Stimulated activated CD8-positive, alpha-beta memory T cell treated with anti-CD3 and anti-CD28 coated beads, Interleukin-2, amount 100 ng/mL, for 48 hours (primary cell): ENCODE data around the gene SH3BP2.

Source experiments
- DNase-seq, 2 donors: peaks; one replicate each; pipeline ENCODE4 v3.0.0-alpha.2; 2020; ENCODE audit warnings: low read depth in 2 of 2

Gene SH3BP2

DNA sequence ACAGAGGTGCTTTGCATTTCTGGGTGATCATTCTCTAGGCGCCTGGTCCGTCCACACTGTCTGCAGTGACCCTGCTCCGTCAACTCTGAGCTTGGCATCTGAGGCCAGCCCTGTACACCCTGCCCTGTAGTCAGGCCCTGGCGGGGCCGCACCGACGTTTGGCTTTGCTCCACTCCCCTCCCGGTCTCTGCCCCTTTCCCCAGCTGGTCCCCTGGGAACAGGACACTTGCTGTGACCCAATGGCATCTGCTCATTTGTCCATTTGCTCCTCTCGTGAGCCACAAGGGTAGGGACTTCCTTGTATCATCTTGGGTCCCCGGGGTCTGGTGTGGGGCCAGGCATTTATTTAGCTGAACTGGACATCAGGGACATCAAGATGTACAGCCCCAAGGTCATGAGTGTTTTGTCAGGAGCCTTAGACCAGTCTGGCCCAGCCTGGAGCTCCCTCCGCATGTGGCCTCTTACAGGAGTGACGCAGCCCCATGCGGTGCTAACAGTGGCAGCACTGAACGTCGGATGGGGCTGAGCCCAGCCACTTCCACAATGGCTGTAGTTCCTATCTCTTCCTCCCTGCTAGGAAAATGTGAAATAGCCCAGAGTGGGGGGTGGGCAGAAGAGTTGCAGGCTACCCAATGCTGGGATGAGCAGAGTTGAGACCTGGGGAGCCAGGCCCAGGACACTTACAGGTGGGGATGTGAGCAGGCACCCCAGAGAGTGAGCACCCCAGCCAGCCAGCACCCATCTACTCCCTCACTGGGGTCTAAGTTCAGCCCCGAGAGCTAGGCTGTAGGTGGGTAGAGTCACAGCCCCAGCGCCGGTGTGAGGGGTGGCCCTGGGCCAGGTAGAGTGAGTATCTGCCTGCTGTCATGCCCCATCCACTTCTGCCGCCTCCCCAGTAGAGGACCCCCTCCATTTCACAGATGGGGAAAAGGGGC lies 2.0 kb upstream of the SH3BP2 start:
- no peak for DNase-seq

DNA sequence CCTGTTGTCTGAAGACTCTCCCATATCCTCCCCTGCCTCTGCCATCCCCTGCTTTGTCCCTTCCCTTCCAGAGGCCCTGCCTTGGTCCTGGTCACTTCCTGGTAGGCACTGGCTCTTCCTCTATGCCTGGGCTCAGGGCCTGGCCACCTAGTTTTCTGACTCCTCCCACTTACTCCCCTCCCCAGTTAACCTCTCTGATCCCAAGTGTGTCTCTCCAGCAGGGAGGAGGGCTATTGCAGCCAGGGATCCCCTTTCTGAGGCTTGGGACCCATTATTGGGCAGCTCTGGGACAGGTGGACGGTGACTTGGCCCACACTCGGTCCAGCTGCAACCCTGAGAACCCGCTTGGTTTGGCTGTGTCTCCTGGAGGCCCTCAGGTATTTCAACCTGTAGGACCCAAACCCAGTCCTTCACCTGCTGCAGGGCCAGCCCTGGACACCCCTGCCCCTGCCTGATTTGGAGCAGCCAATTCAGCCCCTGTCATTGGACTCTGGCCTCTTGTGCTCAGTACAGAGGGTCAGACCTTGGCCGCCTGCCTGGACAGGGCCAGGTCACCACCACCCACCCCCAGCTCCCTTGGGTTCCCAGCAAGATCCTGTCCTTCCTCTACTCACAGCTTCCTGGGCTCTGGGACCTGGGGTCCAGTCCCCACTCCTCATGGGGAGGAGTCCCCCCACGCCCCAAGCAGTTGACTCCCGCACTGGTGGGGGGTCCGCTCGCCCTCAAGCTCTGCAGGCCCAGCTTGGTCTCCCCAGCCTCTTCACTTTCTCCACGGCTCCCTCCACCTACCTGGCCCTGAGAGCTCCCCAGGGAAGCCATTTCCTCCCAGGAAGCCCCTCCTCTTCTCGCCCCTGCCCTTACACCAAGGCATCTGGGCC lies 1.1 kb upstream of the SH3BP2 start:
- DNase-seq: no peak

GRCh38 chr4:2792396-2792710 lies 532 bp upstream of the SH3BP2 start:
- DNase-seq: no peak

DNA sequence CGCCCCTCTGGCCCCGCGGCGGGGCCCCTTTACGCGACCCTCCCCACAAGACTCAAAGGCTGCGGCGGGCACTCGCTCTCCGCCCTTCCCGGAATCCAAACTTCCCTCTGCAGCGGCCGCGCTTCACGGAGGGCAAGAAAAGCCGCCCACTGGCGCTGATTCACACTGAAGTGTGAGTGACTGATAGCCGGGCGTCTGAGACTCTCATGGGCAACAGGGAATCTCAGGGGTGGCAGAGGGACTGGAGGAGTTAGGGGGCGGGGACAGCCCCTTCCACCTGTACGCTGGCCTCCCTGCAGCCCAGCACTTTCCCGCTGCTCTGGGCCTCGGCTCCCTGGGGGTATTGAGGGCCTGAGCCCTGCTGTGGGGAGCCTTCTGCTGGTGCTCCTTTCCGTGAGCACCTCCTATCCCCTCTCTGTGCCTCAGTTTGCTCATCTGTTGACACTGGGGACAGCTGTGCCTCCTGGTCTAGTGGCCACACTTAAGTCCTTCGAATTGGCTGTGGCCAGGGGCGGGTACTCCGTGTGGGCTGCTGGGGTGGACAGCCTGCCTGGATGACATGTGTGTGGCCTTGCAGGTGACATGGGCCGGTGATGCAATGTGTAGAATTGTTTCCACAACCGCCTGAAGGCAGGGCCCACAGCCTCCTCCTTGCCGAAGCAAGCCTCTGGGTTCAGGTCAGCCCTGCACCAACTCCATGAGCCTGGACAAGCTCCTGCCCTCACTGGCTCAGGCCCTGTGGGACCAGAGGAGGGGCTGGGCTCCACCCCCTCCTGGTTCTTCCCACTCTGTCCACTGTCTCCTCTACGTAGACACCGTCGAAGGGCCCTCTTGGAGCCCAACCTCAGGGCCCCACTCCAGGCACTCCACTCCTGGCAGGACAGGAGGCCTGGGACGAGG lies 951 bp downstream of the SH3BP2 start:
- no peak for DNase-seq

GRCh38 chr4:2794486-2795299 lies 1.8 kb downstream of the SH3BP2 start:
- DNase-seq: no peak

DNA sequence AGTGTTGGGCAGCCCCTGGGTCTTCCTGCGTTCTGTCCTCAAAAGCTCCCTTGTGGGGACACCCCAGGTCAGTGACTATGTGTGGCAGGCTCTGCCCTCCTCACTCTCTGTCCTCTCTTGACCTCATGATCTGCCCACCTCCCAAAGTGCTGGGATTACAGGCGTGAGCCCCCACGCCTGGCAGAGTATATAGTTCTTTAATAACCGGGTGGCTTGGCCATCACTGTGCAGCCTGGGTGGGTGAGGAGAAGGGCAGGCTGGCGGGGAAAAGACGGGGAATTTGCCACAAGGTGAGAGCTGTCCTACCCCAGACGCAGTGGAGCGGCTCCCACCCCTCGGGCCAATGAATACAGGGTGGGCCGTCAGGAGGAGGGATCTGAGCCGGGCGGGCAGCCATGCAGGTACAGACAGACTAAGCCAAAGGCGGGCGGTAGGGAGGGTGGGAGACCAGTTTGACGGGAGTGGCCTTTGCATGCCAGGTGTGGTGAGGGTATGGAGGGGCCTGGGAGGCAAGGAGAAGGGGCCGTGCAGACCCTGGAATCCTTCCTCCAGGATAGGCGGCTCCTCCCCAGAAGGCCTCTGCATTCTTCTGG lies 2.5 kb downstream of the SH3BP2 start:
- DNase-seq: no peak

DNA sequence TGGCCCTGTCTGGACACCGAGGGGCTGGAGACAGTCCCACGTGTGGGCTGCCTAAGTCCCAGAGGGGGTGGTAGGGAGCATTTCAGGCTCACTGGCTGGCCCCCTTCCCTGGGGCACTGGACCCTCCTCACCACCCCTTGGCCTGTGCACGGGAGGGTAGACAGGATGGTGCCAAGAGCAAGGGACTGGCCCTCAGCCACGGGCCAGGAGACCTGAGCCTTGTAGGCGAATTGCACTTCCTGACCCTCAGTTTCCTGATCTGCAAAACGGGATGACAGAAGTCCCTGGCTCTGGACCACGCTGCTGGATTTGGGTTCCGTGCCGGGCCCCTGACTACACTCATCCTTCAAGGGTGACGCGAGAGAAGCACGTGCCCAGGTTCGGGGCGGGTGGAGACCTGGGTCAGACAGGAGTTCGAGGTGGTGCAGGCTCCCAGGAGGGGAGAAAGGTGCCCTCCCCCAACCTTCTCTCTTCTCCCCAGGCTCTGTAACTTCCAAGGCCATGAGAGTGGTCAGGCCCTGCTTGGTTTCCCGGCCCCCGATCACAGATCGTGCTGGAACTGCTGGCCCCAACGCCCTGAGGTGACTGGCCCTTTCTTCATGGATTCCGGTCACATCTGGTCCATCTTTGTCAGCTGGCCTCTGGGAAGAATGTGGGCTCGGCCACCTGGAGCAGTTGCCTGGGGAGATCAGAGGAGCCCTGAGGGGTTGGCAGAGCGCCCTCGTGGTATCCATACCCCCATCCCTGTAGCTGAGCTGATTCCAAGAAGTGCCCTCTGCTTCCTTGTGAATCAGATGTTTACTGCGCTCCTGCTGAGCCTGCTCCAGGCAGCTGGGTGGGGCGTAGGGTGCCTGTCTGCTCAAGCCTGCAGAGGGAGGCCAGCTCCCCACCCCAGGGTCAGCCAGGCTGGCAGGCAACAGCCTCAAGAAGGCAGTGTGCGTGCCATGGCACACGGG lies 3.3 kb downstream of the SH3BP2 start:
- no peak for DNase-seq

DNA sequence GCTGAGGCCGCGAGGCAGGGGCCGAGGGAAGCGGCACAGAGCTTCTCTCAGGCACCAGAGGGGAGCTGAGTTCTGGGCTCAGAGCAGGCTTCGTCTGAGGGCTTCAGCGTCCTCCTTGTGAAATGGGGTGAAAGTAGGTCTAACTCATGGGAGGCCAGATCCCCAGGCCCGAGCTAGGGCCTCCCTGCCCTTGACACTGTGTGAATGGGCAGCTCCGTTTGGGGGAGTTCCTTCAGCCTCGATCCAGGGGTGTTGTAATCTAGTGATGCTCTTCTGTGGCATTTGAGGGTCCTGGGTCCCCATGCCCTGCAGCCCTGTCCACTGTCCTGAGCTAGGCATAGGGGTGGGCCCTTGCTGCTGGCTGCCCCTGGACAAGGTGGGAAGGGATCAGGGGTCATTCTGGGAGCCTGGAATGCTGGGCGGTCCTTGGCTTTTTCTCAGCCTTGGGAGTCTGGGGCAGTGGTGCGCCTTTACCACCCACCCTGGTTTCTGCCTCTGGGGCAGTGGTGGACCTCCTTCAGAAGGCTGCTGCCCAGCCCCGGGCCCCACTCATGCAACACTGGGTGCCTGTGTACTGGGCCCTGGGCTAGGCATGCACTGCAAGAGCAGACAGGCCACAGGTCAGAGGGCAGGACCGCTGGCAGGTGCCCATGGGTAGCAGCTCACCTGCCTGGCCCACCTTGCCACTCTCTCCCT lies 4.1 kb downstream of the SH3BP2 start:
- no peak for DNase-seq

- DNase-seq: no peak
Observed at GRCh38 chr4:2797545-2798305, 4.8 kb downstream of the SH3BP2 start.

DNA sequence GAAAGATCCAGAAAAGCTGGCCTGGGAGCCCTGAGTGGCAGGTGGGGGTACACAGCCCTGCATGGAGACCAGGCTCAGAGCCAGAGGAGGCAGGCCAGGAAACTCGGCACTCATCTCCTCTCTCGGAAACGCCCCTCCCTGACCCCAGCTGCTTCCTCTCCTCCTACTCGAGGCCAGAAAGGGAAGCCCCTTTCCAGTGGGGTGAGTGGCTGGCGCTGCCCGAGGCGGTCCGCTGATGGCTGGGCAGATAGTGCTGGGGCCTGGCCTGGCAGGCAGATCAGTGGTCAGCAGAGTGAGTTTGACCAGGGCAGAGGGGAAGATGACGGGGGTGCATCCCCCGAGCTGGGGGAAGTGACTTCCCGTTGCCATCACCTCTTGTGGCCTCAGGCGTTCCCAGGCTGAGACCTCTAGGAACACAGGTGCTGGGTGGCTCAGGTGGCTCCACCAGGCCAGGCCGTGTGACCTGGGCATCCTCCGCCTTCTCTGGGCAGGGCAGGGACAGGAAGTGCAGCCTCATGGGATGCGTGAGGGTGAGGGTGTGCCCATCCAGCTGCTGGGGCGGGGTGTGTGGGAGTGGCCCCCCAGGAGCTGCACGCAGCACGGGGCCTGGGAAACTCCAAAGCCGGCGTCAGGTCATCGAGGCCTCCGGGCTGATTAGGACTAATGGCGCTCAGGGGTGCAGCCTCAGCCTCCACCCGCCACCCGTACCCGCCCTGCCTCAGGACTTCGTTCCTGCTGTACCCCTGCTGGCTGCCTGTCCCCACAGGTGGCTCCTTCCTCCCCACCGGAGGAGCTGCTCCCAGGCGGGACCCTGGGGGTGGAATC lies 5.7 kb downstream of the SH3BP2 start:
- no peak for DNase-seq

DNA sequence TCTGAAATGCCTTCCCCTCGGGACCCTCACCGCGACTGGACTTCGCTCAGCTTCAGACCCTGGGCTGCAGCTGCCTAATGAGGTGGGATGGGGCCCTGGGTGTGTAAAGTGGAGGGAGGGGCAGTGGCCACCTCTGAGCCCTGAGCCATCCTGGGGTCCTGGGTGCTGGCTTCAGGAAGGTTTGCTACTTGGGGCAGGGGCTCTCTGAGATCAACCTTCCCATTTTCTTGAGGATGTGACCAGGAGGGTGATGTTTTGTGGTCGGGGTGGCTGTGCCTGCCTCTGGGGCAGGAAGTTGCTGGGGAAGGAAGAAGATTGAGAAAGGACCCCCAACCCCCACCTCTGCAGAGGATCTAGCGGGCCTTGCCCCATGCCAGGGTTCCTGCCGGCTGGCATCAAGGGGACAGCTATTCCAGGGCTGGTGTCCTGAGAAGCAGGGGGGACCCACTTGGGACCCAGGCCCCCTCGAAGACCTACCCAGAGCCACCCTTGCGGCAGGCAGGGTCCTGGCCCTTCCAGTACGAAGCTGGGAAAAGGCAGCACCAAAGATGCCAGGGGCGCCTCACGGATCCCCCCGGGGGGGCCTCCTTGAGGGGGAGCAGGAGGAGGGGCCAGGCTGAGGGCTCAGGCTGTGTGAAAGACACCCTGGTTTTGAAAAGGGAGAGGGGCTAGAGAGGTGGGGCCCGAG lies 6.5 kb downstream of the SH3BP2 start:
- DNase-seq: no peak

DNA sequence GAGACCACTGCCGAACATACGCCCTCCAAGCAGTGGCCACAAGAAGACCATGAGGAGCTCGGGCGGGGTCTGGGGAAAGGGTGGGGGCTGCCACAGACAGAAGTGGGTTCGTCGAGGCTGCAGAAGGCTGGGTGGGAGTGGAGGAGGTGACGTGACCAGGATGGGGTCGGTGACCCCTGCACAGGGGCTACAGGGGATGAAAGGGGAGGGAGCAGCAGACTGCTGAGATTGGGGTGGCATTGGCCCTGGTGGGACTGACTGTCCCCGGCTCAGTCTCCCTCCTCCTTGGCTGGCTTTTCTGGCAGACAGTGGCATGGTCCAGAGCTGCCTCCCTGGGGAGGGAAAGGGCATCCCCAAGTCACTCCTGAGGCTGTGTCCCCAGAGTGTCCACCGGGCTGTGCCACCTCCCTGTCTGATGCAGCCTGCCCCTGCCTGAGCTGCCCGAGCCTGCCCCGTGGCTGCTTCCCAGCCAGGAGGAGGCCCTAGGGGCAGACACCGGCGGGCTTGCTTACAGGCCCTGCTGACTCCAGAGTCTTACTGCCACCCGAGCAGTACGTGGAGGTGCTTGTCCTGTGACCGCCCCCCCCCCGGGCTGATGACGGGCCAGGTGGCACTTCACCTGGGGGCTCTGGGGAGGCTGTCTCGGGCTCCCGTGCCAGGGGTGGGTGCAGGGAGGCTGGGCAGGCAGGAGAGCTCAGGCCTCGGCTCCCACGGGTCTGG lies 7.2 kb downstream of the SH3BP2 start:
- no peak for DNase-seq

GRCh38 chr4:2800691-2801596 lies 8.1 kb downstream of the SH3BP2 start:
- no peak for DNase-seq

GRCh38 chr4:2802618-2803531 lies 10.0 kb downstream of the SH3BP2 start:
- no peak for DNase-seq
